Activated B cell treated with CpG ODN at 0.5 μM for 24 hours (primary cell): ENCODE measurements around the gene TRIM56. TPM values are rescaled to one million over a fixed set of nuclear protein-coding genes. Genes with fewer than 3 reads are reported as not detected.

Source experiments
- ATAC-seq: fragments of 200-7000 bp; cut with Tn5 transposase; one replicate; pipeline ENCODE4 v1.10.0; 2021; ENCODE audit warnings: low read depth, mild to moderate bottlenecking, moderate library complexity
- CTCF ChIA-PET: fragments of 350-600 bp; sonication (Branson Sonifier 250); formaldehyde crosslinking; loops from one replicate; lab custom pipeline; 2021; ENCODE audit warnings: antibody characterized with exemption; lab: Charles Lee
- POLR2A ChIA-PET: fragments of 350-600 bp; sonication (Branson Sonifier 250); formaldehyde crosslinking; loops from one replicate; lab custom pipeline; 2021; ENCODE audit warnings: antibody characterized with exemption; lab: Charles Lee
- DNase-seq: peaks from one replicate; pipeline ENCODE4 v3.0.0; 2022
- H3K27ac Mint-ChIP-seq: one replicate; pipeline ENCODE4 v1.8.0; 2020; ENCODE audit warnings: mixed read lengths
- H3K27me3 Mint-ChIP-seq: one replicate; pipeline ENCODE4 v1.8.0; 2021; ENCODE audit warnings: mixed read lengths
- H3K36me3 Mint-ChIP-seq: one replicate; pipeline ENCODE4 v1.8.0; 2021; ENCODE audit warnings: low read depth, mixed read lengths
- H3K4me1 Mint-ChIP-seq: one replicate; pipeline ENCODE4 v1.8.0; 2021; ENCODE audit warnings: mixed read lengths
- H3K4me3 Mint-ChIP-seq: one replicate; pipeline ENCODE4 v1.8.0; 2020; ENCODE audit warnings: mild to moderate bottlenecking, mixed read lengths
- H3K9me3 Mint-ChIP-seq: one replicate; pipeline ENCODE4 v1.8.0; 2020; ENCODE audit warnings: mixed read lengths
- CTCF ChIP-seq: fragments of 200-600 bp; IDR thresholded peaks from one replicate; pipeline ENCODE4 v1.8.0; 2022; ENCODE audit warnings: antibody characterized with exemption, mild to moderate bottlenecking
- intact Hi-C: fragments of 100-400 bp; cut with micrococcal nuclease; formaldehyde crosslinking; loops from one replicate; pipeline ENCODE4 v1.15.1; 2024
- total RNA-seq: library from RNA; stranded (reverse); gene quantifications from 2 replicates; pipeline ENCODE4 v1.2.3, GENCODE V29; 2022

The TRIM56 gene
- total RNA-seq, 1 donor from 2014 or later, result 57.5 TPM

- intact Hi-C loops, result no loop called here
- ChIA-PET CTCF (no interaction called here), POLR2A (no interaction called here)
- no peak overlapping the region for H3K27ac Mint-ChIP-seq
- peaks cover 8% of the 10 kb centered on the region for H3K4me1 Mint-ChIP-seq
- H3K36me3 Mint-ChIP-seq, result peaks cover 36% of the 10 kb centered on the region
- H3K9me3 Mint-ChIP-seq, result no peaks in the 10 kb centered on the region
- H3K27me3 Mint-ChIP-seq, result no peaks in the 10 kb centered on the region
- H3K4me3 Mint-ChIP-seq, result no peak overlapping the region
- ATAC-seq, result no peak
- TF ChIP-seq CTCF, result no peak
- no peak for DNase-seq
These were observed 8.6 kb downstream of the TRIM56 start for GRCh38 chr7:101093906-101094305.

GRCh38 chr7:101094376-101094775 lies 9.1 kb downstream of the TRIM56 start:
- intact Hi-C loops, result no loop called here
- H3K36me3 Mint-ChIP-seq, result peaks cover 32% of the 10 kb centered on the region

GRCh38 chr7:101094791-101095375 lies 9.6 kb downstream of the TRIM56 start:
- DNase-seq (no peak), ATAC-seq (no peak)
- ChIA-PET CTCF (no interaction called here), POLR2A (interaction anchor here (1.3 kb wide), 1 partner anchor 9 kb away, joined by 10 read pairs; the partner anchor contains the start of gene TRIM56)
- Mint-ChIP-seq H3K27me3 (peaks cover under 1% of the 10 kb centered on the region), H3K4me3 (no peak overlapping the region), H3K36me3 (peaks cover 27% of the 10 kb centered on the region), H3K9me3 (no peaks in the 10 kb centered on the region), H3K4me1 (peaks cover 5% of the 10 kb centered on the region), H3K27ac (peak overlapping the region; percentile 37)
- no peak for TF ChIP-seq CTCF
- intact Hi-C loops, result no loop called here

More at GRCh38 chr7:101094376-101094775, 9.1 kb downstream of the TRIM56 start:
- ATAC-seq, result no peak
- no peaks in the 10 kb centered on the region for H3K9me3 Mint-ChIP-seq
- DNase-seq, result no peak
- TF ChIP-seq CTCF, result no peak
- peaks cover 7% of the 10 kb centered on the region for H3K4me1 Mint-ChIP-seq
- no peak overlapping the region for H3K27ac Mint-ChIP-seq
- ChIA-PET CTCF (no interaction called here), POLR2A (no interaction called here)
- no peaks in the 10 kb centered on the region for H3K27me3 Mint-ChIP-seq
- H3K4me3 Mint-ChIP-seq, result no peak overlapping the region

- Mint-ChIP-seq H3K4me3 (no peak overlapping the region), H3K9me3 (no peaks in the 10 kb centered on the region), H3K36me3 (peaks cover 17% of the 10 kb centered on the region), H3K4me1 (no peaks in the 10 kb centered on the region), H3K27me3 (peaks cover 13% of the 10 kb centered on the region), H3K27ac (no peak overlapping the region)
- ChIA-PET POLR2A (interaction anchor here (0.7 kb wide), 1 partner anchor 39 kb away, joined by 3 read pairs; no protein-coding TSS in a partner anchor), CTCF (no interaction called here)
- DNase-seq (no peak), ATAC-seq (no peak)
- intact Hi-C loops, result no loop called here
- TF ChIP-seq CTCF, result no peak
These were observed 11.2 kb downstream of the TRIM56 start for GRCh38 chr7:101096331-101096956.

GRCh38 chr7:101096957-101097347 lies 11.7 kb downstream of the TRIM56 start:
- no peak for DNase-seq
- POLR2A ChIA-PET, result no interaction called here
- no peak for TF ChIP-seq CTCF
- H3K27me3 Mint-ChIP-seq, result peaks cover 18% of the 10 kb centered on the region
- intact Hi-C loops, result loop anchor here (1.0 kb wide), 1 partner anchor 20 kb away; no protein-coding TSS in a partner anchor
- H3K36me3 Mint-ChIP-seq, result peaks cover 12% of the 10 kb centered on the region
- H3K4me1 Mint-ChIP-seq, result no peaks in the 10 kb centered on the region
- H3K9me3 Mint-ChIP-seq, result no peaks in the 10 kb centered on the region
- H3K27ac Mint-ChIP-seq, result no peak overlapping the region
- H3K4me3 Mint-ChIP-seq, result no peak overlapping the region
- CTCF ChIA-PET, result no interaction called here
- no peak for ATAC-seq
